ENCODE measurements around the gene PAX2.
A peak's percentile ranks its signal among the peaks of the same experiment; 100 is the strongest.

The PAX2 gene

DNA sequence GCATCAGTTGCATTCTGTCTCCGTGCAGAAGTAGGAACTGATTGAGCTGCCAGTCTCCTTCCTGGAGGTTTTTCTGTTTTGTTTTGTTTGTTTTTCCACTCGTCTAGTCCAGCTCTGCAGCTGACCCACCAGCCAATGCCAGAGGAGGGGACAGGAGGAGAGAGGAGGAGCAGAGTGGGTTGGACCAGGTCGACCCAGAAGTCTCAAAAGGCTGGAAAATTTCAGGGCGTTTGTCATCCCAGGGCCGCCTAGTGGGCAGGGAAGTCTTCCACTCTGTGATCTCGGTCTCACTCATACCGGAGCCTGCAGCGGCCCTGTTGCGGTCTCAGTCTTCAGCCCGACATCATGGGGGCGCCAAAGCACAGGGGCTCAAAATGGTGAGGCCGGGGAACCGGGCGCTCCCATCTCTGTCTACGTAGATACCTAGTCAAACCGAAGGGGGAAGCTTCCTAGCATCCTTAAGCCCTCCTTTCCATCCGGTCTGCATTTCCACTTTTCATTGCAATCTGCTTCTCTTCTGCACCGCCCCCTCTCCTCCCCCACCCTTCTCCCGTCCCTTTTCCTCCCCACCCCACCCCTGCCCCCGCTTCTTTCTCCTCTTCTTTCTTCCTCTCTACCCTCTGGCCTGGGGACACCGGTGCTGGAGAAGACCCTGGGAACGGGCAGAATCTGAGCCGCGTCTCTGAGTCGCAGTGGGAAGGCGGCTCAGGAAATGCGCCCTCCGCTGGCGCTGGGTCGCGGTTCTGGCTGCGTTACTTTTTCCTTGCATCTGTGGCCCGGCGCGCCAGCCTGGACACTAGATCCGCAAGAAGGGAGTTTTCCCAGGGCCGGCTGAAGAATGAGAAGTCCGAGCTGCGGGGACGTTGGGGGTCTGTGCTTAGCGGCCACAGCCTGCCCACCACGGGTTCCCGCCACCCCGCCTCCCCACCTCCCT, 16.2 kb upstream of the PAX2 start:
- TF ChIP-seq, protein P1, sequence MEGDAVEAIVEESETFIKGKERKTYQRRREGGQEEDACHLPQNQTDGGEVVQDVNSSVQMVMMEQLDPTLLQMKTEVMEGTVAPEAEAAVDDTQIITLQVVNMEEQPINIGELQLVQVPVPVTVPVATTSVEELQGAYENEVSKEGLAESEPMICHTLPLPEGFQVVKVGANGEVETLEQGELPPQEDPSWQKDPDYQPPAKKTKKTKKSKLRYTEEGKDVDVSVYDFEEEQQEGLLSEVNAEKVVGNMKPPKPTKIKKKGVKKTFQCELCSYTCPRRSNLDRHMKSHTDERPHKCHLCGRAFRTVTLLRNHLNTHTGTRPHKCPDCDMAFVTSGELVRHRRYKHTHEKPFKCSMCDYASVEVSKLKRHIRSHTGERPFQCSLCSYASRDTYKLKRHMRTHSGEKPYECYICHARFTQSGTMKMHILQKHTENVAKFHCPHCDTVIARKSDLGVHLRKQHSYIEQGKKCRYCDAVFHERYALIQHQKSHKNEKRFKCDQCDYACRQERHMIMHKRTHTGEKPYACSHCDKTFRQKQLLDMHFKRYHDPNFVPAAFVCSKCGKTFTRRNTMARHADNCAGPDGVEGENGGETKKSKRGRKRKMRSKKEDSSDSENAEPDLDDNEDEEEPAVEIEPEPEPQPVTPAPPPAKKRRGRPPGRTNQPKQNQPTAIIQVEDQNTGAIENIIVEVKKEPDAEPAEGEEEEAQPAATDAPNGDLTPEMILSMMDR (IDR thresholded peaks at IDR 0.05; ENCODE audit: insufficient read depth, low read length) = peak; percentile 11
- TF ChIP-seq GABPA (IDR thresholded peaks at IDR 0.05; ENCODE audit: low read depth) = no peak
- H3K27me3 ChIP-seq (ENCODE audit: insufficient read depth, poor library complexity, severe bottlenecking) = peaks cover 69% of the 10 kb centered on the region
- H3K4me3 ChIP-seq (replicated peaks; ENCODE audit: insufficient read depth, low read length) = no peak overlapping the region
- peak in 1 of 2 experiments; percentile 27 for DNase-seq (ENCODE audit: low read depth in 1 of 2, low spot score in 1 of 2)
- no peak overlapping the region for H3K27ac ChIP-seq (replicated peaks)

DNA sequence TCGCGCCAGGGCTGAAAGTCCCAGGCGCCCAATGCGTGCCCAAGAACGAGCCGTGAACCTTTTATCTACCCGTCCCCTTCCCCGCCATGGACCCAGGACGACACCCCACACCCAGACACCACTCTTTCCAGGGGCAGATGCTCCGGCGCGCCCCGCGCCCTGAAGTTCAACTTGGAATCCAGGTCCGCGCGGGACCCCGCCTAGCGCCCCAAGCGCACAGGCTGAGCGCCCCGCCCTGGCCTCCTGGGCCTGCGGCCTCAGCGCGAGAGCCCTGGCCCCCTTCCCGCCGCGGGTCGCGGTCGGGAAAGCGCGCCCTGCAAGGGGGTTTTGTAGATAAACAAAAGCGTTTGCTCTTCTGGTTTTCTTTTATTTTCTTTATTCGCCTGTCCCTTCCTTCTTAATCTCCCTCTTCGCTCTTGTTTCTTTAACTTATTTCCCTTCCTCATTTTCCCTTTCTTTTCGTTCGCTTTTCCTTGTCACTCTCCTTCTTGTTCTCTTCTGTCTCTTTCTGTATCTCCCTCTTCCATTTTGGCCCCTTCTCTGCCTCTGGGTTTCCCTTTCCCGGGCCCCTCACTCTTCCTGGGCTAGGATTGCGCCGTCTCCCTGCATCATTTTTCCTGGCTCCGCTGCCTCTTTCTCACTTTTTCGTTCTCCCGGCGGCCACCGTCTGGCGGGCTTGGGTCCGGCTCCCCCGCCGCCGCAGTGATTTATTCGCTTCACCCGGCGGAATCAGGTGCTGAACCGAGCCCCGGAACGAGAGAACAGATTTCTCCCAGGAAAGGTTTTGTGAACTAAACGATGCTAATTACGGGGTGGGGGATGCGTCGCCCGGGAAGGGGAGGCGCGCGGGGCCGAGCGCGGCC, 15.3 kb upstream of the PAX2 start:
- TF ChIP-seq, protein P1 (IDR thresholded peaks at IDR 0.05; ENCODE audit: insufficient read depth, low read length) = no peak
- TF ChIP-seq, protein P2, sequence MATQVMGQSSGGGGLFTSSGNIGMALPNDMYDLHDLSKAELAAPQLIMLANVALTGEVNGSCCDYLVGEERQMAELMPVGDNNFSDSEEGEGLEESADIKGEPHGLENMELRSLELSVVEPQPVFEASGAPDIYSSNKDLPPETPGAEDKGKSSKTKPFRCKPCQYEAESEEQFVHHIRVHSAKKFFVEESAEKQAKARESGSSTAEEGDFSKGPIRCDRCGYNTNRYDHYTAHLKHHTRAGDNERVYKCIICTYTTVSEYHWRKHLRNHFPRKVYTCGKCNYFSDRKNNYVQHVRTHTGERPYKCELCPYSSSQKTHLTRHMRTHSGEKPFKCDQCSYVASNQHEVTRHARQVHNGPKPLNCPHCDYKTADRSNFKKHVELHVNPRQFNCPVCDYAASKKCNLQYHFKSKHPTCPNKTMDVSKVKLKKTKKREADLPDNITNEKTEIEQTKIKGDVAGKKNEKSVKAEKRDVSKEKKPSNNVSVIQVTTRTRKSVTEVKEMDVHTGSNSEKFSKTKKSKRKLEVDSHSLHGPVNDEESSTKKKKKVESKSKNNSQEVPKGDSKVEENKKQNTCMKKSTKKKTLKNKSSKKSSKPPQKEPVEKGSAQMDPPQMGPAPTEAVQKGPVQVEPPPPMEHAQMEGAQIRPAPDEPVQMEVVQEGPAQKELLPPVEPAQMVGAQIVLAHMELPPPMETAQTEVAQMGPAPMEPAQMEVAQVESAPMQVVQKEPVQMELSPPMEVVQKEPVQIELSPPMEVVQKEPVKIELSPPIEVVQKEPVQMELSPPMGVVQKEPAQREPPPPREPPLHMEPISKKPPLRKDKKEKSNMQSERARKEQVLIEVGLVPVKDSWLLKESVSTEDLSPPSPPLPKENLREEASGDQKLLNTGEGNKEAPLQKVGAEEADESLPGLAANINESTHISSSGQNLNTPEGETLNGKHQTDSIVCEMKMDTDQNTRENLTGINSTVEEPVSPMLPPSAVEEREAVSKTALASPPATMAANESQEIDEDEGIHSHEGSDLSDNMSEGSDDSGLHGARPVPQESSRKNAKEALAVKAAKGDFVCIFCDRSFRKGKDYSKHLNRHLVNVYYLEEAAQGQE (IDR thresholded peaks at IDR 0.05; ENCODE audit: insufficient replicate concordance, low read depth) = no peak
- no peak for TF ChIP-seq SPI1 (IDR thresholded peaks at IDR 0.05; ENCODE audit: borderline replicate concordance, low read depth)
- no peak for TF ChIP-seq GABPA (IDR thresholded peaks at IDR 0.05; ENCODE audit: low read depth)
- TF ChIP-seq POLR2AphosphoS5 (IDR thresholded peaks at IDR 0.05; ENCODE audit: low read depth) = no peak
- Histone ChIP-seq H3K27me3 (ENCODE audit: insufficient read depth, poor library complexity, severe bottlenecking) (peaks cover 72% of the 10 kb centered on the region), H3K4me3 (replicated peaks; ENCODE audit: insufficient read depth, low read length) (no peak overlapping the region), H3K27ac (replicated peaks) (no peak overlapping the region)
- DNase-seq (ENCODE audit: low read depth in 1 of 2, low spot score in 1 of 2) = no peak

DNA sequence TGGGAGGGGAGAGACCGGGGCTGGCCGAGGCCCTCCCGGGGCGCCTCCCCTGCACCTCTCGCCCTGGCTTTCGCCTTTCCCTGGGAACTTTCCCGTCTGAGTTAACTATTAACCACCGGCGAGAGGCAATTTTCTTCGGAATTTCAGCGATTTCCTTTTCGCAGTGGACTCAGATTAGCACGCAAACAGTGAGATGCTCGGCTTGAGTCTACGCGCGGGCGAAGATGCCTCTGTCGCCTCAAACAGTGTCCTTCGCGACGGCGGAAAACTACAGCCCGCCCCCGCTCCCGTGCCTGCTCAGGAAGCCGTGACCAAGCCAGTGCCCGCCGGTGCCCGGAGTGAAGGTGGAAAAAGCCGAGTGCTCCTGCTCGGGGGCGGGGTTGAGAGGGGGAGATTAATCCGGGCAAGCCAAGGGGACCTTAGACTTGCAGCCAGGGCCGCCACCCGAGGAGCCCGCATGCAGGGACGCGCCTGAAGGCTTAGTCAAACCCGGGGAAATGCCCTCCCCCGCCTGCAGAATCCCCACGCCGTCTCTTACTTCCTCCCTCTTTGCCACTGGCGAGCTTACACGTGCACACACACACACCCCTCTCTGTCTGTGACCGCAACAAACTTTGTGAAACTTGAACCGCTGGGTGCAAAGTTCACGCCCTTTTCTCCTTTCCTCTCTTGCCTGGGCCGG, 14.5 kb upstream of the PAX2 start:
- H3K27me3 ChIP-seq (ENCODE audit: insufficient read depth, poor library complexity, severe bottlenecking) = peaks cover 74% of the 10 kb centered on the region
- no peak overlapping the region for H3K4me3 ChIP-seq (replicated peaks; ENCODE audit: insufficient read depth, low read length)
- no peak overlapping the region for H3K27ac ChIP-seq (replicated peaks)
- DNase-seq (ENCODE audit: low read depth in 1 of 2, low spot score in 1 of 2) = peak; percentile 51 to 78
- TF ChIP-seq SPI1 (IDR thresholded peaks at IDR 0.05; ENCODE audit: borderline replicate concordance, low read depth) (peak; percentile 53; the same call in 1 of the 2 replicates), POLR2AphosphoS5 (IDR thresholded peaks at IDR 0.05; ENCODE audit: low read depth) (no peak)

DNA sequence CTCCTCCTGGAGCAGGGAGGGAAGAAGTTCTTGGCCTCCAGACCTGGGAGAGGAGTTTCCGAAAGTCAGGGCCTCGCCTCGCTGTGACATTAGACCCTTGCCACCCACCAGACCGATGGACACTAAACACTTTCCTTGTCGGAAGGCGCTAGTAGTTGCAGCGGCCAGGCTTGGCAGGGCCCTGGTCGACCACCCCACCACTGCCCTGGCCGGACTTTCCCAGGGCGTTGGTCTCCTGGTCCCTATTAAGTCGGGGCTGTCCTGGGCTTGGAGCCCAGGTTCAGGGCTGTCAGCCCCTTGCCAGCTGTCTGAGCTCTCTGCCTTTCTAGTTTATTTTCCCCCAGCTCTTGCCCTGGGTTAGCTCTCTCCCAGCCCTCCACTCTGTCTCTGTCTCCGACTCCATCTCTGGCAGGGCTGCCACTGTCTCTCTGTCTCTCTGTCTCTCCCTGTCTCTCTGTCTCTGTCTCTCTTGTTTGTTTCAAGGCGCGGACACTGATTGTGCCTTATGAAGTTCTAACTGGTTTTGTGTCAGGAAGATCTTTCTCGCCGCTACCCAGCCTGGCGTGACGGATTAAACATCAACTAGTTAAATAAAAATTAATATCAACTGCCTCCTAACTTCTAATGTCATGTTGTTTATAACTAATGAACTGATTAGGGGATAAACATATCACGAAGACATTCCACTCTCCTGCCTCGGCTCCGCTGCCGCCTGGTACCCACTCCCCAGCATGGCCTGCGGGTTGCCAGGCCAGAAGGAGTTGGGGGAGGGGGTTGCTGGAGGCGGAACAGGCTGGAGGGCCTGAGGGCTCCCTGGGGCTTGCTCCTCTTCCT, 13.8 kb upstream of the PAX2 start:
- H3K4me3 ChIP-seq (replicated peaks; ENCODE audit: insufficient read depth, low read length) = no peak overlapping the region

More for the DNA sequence above, 13.8 kb upstream of the PAX2 start:
- Histone ChIP-seq H3K27me3 (ENCODE audit: insufficient read depth, poor library complexity, severe bottlenecking) (peaks cover 80% of the 10 kb centered on the region), H3K27ac (replicated peaks) (no peak overlapping the region)
- no peak for TF ChIP-seq POLR2AphosphoS5 (IDR thresholded peaks at IDR 0.05; ENCODE audit: low read depth)
- TF ChIP-seq GABPA (IDR thresholded peaks at IDR 0.05; ENCODE audit: low read depth) = no peak
- TF ChIP-seq SPI1 (IDR thresholded peaks at IDR 0.05; ENCODE audit: borderline replicate concordance, low read depth) = no peak
- TF ChIP-seq, protein P2 (IDR thresholded peaks at IDR 0.05; ENCODE audit: insufficient replicate concordance, low read depth) = no peak
- TF ChIP-seq, protein P1 (IDR thresholded peaks at IDR 0.05; ENCODE audit: insufficient read depth, low read length) = no peak
- DNase-seq (ENCODE audit: low read depth in 1 of 2, low spot score in 1 of 2) = no peak
